WTC11 (cell line): Measurements from ENCODE around the gene HFE. TPM values are rescaled to one million over a fixed set of nuclear protein-coding genes. Genes with fewer than 3 reads are reported as not detected.

Source experiments
- ATAC-seq: fragments of 200-7000 bp; cut with Tn5 transposase; 2 replicates; pipeline ENCODE4 v1.10.0; 2021; ENCODE audit warnings: mild to moderate bottlenecking, moderate library complexity
- CTCF ChIA-PET: fragments of 300-600 bp; sonication (Branson Sonifier 250); formaldehyde crosslinking; loops from one replicate; lab custom pipeline; 2021; ENCODE audit warnings: antibody characterized with exemption; lab: Charles Lee
- POLR2A ChIA-PET: fragments of 350-600 bp; sonication (Branson Sonifier 250); formaldehyde crosslinking; loops from one replicate; lab custom pipeline; 2021; ENCODE audit warnings: antibody characterized with exemption; lab: Charles Lee
- DNase-seq: peaks from one replicate; pipeline ENCODE4 v3.0.0; 2021; ENCODE audit warnings: low spot score
- H3K27ac Mint-ChIP-seq: 2 replicates; pipeline ENCODE4 v1.8.0; 2021; ENCODE audit warnings: mixed read lengths
- H3K27me3 Mint-ChIP-seq: 2 replicates; pipeline ENCODE4 v1.8.0; 2021; ENCODE audit warnings: low read depth, mild to moderate bottlenecking, moderate library complexity, mixed read lengths
- H3K36me3 Mint-ChIP-seq: 2 replicates; pipeline ENCODE4 v1.8.0; 2021; ENCODE audit warnings: mixed read lengths
- H3K4me1 Mint-ChIP-seq: 2 replicates; pipeline ENCODE4 v1.8.0; 2022; ENCODE audit warnings: mixed read lengths
- H3K4me3 Mint-ChIP-seq: 2 replicates; pipeline ENCODE4 v1.8.0; 2021; ENCODE audit warnings: mild to moderate bottlenecking, moderate library complexity, mixed read lengths
- H3K9me3 Mint-ChIP-seq: 2 replicates; pipeline ENCODE4 v1.8.0; 2021; ENCODE audit warnings: mixed read lengths
- ATF2 ChIP-seq: sonication (generic); formaldehyde crosslinking; IDR thresholded peaks from 2 replicates; pipeline ENCODE4 v1.8.1; 2022; ENCODE audit warnings: low read depth, missing genetic modification reagents, borderline replicate concordance
- CBFB ChIP-seq: sonication (generic); formaldehyde crosslinking; IDR thresholded peaks from 2 replicates; pipeline ENCODE4 v1.8.1; 2022; ENCODE audit warnings: mild to moderate bottlenecking, low read depth, missing genetic modification reagents
- CREB1 ChIP-seq: sonication (generic); formaldehyde crosslinking; IDR thresholded peaks from 2 replicates; pipeline ENCODE4 v1.8.0; 2023; ENCODE audit warnings: mild to moderate bottlenecking, missing genetic modification reagents
- CREM ChIP-seq: sonication (generic); formaldehyde crosslinking; IDR thresholded peaks from 2 replicates; pipeline ENCODE4 v1.8.1; 2022; ENCODE audit warnings: mild to moderate bottlenecking, missing genetic modification reagents, moderate library complexity
- CTCF ChIP-seq: fragments of 200-600 bp; IDR thresholded peaks from 2 replicates; pipeline ENCODE4 v1.8.0; 2022; ENCODE audit warnings: antibody characterized with exemption
- E2F4 ChIP-seq: sonication (generic); formaldehyde crosslinking; IDR thresholded peaks from 2 replicates; pipeline ENCODE4 v1.8.1; 2022; ENCODE audit warnings: low read depth, mild to moderate bottlenecking, moderate library complexity, missing genetic modification reagents, borderline replicate concordance
- ERG ChIP-seq: fragments of 250-450 bp; sonication (Bioruptor Pico); IDR thresholded peaks from 2 replicates; pipeline ENCODE4 v1.8.0; 2021; ENCODE audit warnings: mild to moderate bottlenecking
- FOXJ3 ChIP-seq: sonication (generic); formaldehyde crosslinking; IDR thresholded peaks from 2 replicates; pipeline ENCODE4 v1.9.0; 2021; ENCODE audit warnings: missing genetic modification reagents, mild to moderate bottlenecking, borderline replicate concordance
- FOXP4 ChIP-seq: sonication (generic); formaldehyde crosslinking; IDR thresholded peaks from 2 replicates; pipeline ENCODE4 v1.8.0; 2022; ENCODE audit warnings: mild to moderate bottlenecking, missing genetic modification reagents
- GTF2I ChIP-seq: fragments of 250-450 bp; sonication (Bioruptor Pico); conservative IDR thresholded peaks from 2 replicates; pipeline ENCODE4 v1.4.0; 2021; ENCODE audit warnings: mild to moderate bottlenecking
- NR2C2 ChIP-seq: sonication (generic); formaldehyde crosslinking; IDR thresholded peaks from 2 replicates; pipeline ENCODE4 v1.8.0; 2022; ENCODE audit warnings: mild to moderate bottlenecking, missing genetic modification reagents
- PREB ChIP-seq: sonication (generic); formaldehyde crosslinking; IDR thresholded peaks from 2 replicates; pipeline ENCODE4 v1.8.1; 2022; ENCODE audit warnings: mild to moderate bottlenecking, missing genetic modification reagents, moderate library complexity, borderline replicate concordance
- RORB ChIP-seq: fragments of 250-450 bp; sonication (Bioruptor Pico); IDR thresholded peaks from 2 replicates; pipeline ENCODE4 v1.9.0; 2021; ENCODE audit warnings: mild to moderate bottlenecking
- SP1 ChIP-seq: sonication (generic); formaldehyde crosslinking; conservative IDR thresholded peaks from 2 replicates; pipeline ENCODE4 v1.8.1; 2022; ENCODE audit warnings: missing genetic modification reagents
- TEAD1 ChIP-seq: sonication (generic); formaldehyde crosslinking; IDR thresholded peaks from 2 replicates; pipeline ENCODE4 v1.8.0; 2022; ENCODE audit warnings: mild to moderate bottlenecking, missing genetic modification reagents
- TP53 ChIP-seq: sonication (generic); formaldehyde crosslinking; IDR thresholded peaks from 2 replicates; pipeline ENCODE4 v1.8.1; 2023; ENCODE audit warnings: mild to moderate bottlenecking, missing genetic modification reagents
- ZBTB21 ChIP-seq: sonication (generic); formaldehyde crosslinking; IDR thresholded peaks from 2 replicates; pipeline ENCODE4 v1.8.1; 2023; ENCODE audit warnings: mild to moderate bottlenecking, missing genetic modification reagents, borderline replicate concordance
- ZNF138 ChIP-seq: sonication (generic); formaldehyde crosslinking; conservative IDR thresholded peaks from 2 replicates; pipeline ENCODE4 v1.8.1; 2022; ENCODE audit warnings: mild to moderate bottlenecking, moderate library complexity, missing genetic modification reagents
- ZNF219 ChIP-seq: sonication (generic); formaldehyde crosslinking; IDR thresholded peaks from 2 replicates; pipeline ENCODE4 v1.8.0; 2023; ENCODE audit warnings: missing genetic modification reagents, mild to moderate bottlenecking, borderline replicate concordance
- ZNF317 ChIP-seq: sonication (generic); formaldehyde crosslinking; IDR thresholded peaks from 2 replicates; pipeline ENCODE4 v1.8.1; 2023; ENCODE audit warnings: low read depth, mild to moderate bottlenecking, moderate library complexity, missing genetic modification reagents, borderline replicate concordance
- ZNF423 ChIP-seq: fragments of 250-450 bp; sonication (Bioruptor Pico); IDR thresholded peaks from 2 replicates; pipeline ENCODE4 v2.1.2; 2022; ENCODE audit warnings: mild to moderate bottlenecking, moderate library complexity
- ZSCAN18 ChIP-seq: fragments of 250-450 bp; sonication (Bioruptor Pico); IDR thresholded peaks from 2 replicates; pipeline ENCODE4 v2.1.2; 2022; ENCODE audit warnings: mild to moderate bottlenecking, moderate library complexity
- total RNA-seq: library from RNA; stranded (reverse); gene quantifications from 3 replicates; pipeline ENCODE4 v1.2.3, GENCODE V29; 2021

The HFE gene
- total RNA-seq, 1 experiment from 2014 or later, result 1.9 TPM

- ATAC-seq (no peak), DNase-seq (no peak)
- ChIA-PET POLR2A (no interaction called here), CTCF (no interaction called here)
- Mint-ChIP-seq H3K9me3 (no peaks in the 10 kb centered on the region), H3K4me1 (peaks cover 29% of the 10 kb centered on the region), H3K27me3 (no peaks in the 10 kb centered on the region), H3K36me3 (peaks cover 23% of the 10 kb centered on the region), H3K4me3 (no peak overlapping the region), H3K27ac (no peak overlapping the region; the same call in 1 of the 2 replicates)
- TF ChIP-seq ZNF219 (no peak), ZNF317 (CRISPR knock-in tag) (no peak), GTF2I (CRISPR knock-in tag) (no peak), SP1 (CRISPR knock-in tag) (no peak), FOXJ3 (CRISPR knock-in tag) (no peak), PREB (CRISPR knock-in tag) (no peak), ERG (CRISPR knock-in tag) (no peak), TP53 (CRISPR knock-in tag) (no peak), E2F4 (CRISPR knock-in tag) (no peak), CREB1 (no peak), ZBTB21 (CRISPR knock-in tag) (no peak), CTCF (no peak), CBFB (CRISPR knock-in tag) (no peak), NR2C2 (no peak), RORB (CRISPR knock-in tag) (no peak)
Measured at GRCh38 chr6:26131618-26132017, 44.4 kb downstream of the HFE start.

GRCh38 chr6:26133730-26134129 is 46.5 kb downstream of the HFE start:
- ATAC-seq (no peak), DNase-seq (no peak)
- Mint-ChIP-seq H3K36me3 (peaks cover 15% of the 10 kb centered on the region), H3K9me3 (no peaks in the 10 kb centered on the region), H3K27me3 (no peaks in the 10 kb centered on the region), H3K4me1 (peaks cover 16% of the 10 kb centered on the region), H3K27ac (0 out of 2 replicates have a peak overlapping the region, but pooled peaks have one; percentile 15), H3K4me3 (no peak overlapping the region)
- CTCF ChIA-PET, result no interaction called here
- POLR2A ChIA-PET, result interaction anchor here (0.6 to 1.5 kb wide), 3 partner anchors 23 to 64 kb away, joined by 3 to 6 read pairs (median 4); a partner anchor contains a TSS
- no peak for TF ChIP-seq ZNF423 (CRISPR knock-in tag)
- TF ChIP-seq NR2C2, result no peak
- no peak for TF ChIP-seq ZSCAN18
- no peak for TF ChIP-seq ATF2
- TF ChIP-seq TEAD1, result no peak
- TF ChIP-seq CREM, result no peak
- no peak for TF ChIP-seq FOXP4 (CRISPR knock-in tag)
- TF ChIP-seq ZNF138 (CRISPR knock-in tag), result no peak
